GM19240 (cell line): ENCODE results near the gene SEMA3C.

Experiments
- DNase-seq: peaks from one replicate; pipeline ENCODE4 v3.0.0; 2011; ENCODE audit warnings: low spot score; ENCODE audit not compliant: insufficient read length

The SEMA3C gene

GRCh38 chr7:80858141-80858903 lies 60.5 kb downstream of the SEMA3C start:
- DNase-seq, result no peak

- no peak for DNase-seq
Observed at GRCh38 chr7:80856769-80857168, 62.1 kb downstream of the SEMA3C start.

DNA sequence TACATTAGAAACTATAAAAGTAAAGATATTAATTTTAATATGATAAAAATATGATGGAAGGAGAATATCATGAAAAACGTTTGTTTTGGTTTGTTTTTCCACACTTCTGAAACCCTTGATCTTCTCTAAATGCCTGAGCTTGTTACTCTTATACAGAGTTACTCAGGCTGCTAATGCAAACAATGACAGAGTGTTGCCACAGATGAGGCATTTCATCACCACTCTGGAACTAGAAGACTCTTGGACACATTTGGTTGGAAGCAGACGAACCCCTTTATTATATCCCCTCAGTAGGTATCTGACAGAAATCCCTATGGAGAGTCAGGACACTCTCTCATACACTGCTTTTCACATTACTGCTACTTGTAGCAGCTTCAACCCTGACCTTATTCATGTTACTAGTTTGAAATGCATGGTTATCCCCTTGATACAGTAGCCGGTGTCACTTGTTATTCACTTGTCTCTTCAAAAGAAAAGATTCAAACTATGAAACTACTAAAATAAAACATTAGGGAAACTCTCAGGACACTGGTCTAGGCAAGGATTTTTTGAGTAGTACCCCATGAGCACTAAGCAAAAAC lies 66.9 kb downstream of the SEMA3C start:
- no peak for DNase-seq

GRCh38 chr7:80848841-80849240 lies 70.0 kb downstream of the SEMA3C start:
- no peak for DNase-seq

GRCh38 chr7:80847895-80848294 lies 71.0 kb downstream of the SEMA3C start:
- no peak for DNase-seq

- no peak for DNase-seq
Observed at GRCh38 chr7:80847027-80847426, 71.8 kb downstream of the SEMA3C start.

DNA sequence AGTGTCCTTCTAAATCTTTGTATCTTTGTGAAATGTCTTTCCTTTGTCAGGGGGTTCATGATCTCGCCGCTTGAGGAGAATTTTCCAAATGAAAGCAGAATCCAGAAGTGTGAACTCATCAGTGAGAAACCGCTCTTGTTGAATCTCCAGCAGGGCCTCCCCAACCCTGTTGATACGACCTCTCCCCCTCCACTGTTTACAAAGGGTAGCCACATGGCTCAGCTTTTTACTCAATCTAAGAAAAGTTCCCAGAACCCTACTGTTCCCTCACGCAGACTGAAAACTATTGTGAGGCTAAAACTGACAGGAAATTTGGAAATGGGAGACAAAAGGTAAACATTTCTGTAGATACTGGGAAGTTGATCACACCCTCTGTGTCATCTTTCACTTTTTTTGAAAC lies 73.9 kb downstream of the SEMA3C start:
- DNase-seq, result no peak

GRCh38 chr7:80843018-80843677 lies 75.7 kb downstream of the SEMA3C start:
- DNase-seq, result no peak

DNA sequence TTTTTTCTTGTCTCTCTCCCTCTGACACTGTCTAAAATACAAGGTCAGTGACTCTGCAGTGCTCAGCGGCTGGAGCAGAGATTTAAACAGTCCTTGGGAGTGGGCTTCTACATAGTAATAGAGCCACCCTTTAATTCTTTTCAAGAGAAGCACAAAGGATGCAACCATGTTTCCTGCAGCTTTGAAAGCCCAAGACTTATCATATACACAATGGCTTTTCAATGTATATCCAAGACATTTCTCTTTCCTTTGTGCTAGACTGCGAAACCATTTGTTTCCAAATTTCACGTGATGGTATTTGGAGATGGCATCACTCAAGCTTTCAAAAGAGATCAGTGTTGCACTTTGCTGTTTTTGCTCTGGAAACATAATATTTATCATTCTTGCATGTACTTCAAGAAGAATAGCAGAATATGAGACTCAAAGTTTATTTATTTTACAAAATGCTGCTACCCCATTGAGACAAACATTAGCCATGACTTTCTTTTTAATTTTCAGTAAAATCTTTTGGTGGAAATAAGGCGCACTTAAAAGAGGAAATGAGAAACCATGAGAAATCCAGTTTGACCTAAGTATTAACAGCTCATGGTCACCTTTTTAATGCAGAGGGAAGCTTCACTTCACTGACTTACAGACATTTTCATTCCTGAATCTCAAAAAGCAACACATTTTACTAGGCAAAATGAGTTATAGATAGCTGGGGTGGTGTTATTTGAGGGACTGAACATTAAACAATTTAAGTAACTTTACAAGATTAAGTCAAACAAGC lies 76.6 kb downstream of the SEMA3C start:
- DNase-seq, result no peak

- no peak for DNase-seq
Observed at GRCh38 chr7:80841423-80841955, 77.4 kb downstream of the SEMA3C start.

DNA sequence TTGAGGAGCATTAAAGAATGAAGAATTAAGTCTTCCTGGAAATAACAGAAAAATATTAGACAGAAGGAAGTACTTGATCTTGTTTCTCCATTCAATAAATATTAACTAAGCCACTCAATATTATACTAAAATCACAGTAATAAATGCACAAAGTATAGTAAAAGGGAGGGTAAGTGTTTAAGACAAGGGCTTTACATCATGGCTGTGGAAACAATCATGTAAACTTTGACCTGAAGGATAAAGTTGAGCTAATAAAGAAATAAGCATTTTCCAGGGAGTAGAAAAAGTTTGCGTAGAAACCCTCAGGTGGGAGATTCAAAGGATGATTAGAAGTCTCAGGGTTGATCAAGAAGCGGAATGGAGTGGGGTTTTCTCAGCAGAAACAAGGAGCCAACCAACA lies 78.2 kb downstream of the SEMA3C start:
- no peak for DNase-seq

DNA sequence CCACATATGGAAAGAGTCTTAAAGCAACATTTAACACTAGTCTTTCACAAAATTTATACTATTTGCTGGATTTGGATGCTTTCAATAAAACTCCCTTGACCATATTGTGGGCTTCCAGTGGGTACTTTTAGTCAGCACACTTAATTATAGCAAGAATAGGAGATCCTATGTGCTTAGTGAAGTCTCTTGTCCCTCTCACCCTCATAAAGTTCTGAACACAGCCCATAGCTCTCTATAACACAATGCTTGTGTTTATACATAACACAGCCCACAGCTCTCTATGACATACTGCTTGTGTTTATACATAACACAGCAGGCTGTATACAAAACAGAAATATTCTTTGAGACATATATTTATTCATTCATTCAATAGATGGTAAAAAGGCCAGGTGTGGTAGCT lies 79.0 kb downstream of the SEMA3C start:
- DNase-seq, result no peak

- DNase-seq, result no peak
Observed at GRCh38 chr7:80838643-80839042, 80.2 kb downstream of the SEMA3C start.

DNA sequence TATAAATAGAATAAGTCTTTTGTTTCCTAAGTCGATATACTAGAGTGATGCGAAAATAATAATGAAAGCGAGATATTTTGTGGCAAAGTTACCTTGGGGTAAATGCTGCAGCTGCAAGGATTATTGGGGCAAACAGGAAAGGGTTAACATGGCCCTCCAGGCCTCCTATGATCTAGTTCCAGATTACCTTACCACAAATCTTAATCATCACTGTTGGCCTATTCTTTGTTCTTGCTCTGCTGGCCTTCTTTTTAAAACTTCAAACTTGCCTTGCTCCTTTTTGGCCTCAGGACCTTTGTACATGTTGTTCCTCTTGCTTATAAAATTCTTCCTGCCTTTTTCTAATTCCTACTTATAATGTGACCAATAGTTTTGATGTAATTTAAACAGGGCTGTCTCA lies 81.5 kb downstream of the SEMA3C start:
- DNase-seq, result no peak

GRCh38 chr7:80835251-80835650 lies 83.6 kb downstream of the SEMA3C start:
- no peak for DNase-seq

DNA sequence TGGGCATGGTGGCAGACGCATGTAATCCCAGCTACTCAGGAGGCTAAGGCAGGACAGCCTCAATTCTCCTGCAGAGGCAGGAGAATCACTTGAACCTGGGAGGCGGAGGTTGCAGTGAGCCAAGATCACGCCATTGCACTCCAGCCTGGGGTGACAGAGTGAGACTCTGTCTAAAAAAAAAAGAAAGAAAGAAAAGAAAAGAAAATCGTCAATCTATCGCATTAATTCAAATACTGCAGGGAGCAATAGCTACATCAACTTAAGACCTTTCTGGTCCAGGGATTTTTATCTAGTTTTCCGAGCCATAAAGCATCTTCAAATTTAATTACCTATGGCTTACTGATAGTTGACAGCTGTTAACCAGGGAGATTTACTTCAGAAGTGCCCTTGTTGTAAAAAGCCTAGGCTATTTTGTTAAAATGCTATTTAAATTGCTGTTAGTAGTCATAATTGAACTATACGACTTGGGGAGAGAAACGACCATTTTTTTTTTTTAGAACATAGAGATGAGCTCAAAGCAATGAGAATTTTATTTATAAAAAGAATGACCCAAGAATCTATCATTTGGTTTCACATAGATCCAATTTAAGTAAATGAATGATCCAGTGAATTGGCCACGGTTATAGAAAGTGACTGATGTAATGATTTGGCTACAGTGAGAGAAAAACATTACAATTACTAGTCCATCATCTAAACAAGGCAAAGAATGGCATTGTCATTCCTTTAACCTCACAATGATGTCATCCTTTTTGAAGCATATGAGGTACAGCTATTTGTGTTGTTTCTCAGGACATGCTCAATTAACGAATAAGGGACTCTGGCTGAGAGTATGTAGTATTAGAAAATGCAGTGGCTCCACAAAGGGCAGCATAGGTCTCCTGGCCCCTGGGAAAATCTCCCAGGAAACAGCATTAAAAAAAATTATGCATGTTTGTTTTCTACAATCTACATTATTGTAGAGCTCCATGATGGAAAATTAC lies 85.3 kb downstream of the SEMA3C start:
- no peak for DNase-seq

DNA sequence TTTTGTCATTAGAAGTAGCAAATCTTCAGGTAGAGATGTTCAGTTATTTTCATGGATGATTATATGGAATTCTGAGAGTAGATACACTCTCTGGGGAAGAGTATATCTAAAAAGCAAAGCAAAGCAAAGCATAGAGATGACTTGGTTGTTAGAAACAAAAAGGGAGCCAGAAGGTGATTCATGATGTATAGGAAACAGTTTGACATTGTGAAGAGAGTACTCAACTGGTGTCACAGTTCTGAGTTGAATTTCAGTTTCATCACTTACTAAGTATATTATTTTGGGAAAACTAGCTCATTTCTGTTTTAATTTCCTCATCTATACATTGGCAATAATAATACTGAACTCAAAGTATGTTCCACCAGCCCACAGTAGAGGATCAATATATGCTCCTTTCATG lies 86.8 kb downstream of the SEMA3C start:
- DNase-seq, result no peak

GRCh38 chr7:80830584-80831285 lies 88.1 kb downstream of the SEMA3C start:
- no peak for DNase-seq

GRCh38 chr7:80830010-80830409 lies 88.8 kb downstream of the SEMA3C start:
- no peak for DNase-seq

DNA sequence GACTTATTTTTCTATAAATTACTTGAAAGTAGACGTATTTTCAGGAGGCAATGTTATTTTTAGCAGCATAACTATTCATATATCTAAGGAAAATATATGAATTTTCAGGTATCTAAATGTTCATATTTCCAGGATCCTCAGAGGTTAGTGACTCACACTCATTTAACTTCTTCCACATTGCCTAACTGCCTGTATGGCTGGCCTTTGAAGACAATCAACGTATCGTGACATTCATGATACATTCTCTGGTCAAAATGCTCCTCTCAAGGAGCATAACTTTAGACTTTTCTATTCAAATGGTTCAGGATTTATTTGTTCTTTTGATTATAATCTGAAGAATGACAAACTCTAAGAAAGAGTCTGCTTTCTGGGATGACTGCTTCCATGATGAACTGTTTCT lies 89.3 kb downstream of the SEMA3C start:
- DNase-seq, result no peak
